ENCODE results near the gene SARDH. TPM values are rescaled to one million over a fixed set of nuclear protein-coding genes. Genes with fewer than 3 reads are reported as not detected.

The SARDH gene
- polyA plus RNA-seq, 2 donors: 0.20 TPM

DNA sequence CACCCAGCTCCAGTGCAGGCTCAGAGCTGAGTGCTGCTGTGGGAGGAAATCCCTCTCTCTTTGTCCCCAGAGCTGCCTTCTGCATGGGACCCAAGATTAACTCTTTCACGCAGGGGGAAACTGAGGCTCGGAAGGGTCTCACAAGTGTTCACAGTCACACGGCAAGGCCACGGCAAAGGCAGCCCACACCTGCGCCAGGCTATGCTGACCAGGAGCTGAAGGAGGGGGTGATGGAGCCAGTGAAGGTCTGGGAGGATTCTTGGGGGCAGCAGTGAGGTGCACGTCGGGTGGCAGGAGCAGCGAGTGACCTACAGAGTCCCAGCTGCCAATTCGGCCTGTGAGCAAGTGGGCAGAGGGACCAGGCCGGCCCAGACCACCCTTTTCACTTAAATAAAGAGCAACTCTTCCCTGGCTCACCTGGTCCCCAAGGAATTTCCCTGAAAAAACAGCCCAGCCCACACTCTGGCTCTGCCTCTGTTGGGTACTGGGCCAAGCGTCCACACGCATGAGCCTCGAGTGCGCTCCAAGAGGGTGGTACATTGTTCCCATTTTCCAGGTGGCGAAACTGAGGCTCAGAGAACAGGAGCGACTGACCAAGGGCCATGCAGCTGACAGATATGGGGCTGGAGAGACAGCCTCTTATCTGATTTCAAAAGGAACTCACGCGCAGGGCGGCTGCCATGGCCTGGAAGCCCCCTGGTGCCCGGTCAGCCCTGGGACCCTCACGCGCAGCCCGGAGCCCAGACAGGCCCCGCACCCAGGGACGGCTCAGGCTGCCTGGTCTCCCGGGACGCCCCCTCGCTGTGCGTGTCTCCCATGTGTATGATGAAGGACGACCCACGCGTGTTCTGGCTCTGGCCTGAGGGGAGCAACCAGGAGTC, 28.2 kb downstream of the SARDH start:
- no peaks in the 10 kb centered on the region for H3K9me3 ChIP-seq (ENCODE audit: control insufficient read depth in 2 of 2, insufficient read depth in 1 of 2, low read depth in 1 of 2, low read length in 1 of 2)
- WGBS, 2 donors: 90 to 91% methylated on average over 32 of the region's 32 CpGs
- no peak overlapping the region for H3K4me3 ChIP-seq (ENCODE audit: low read depth in 1 of 2, low read length in 2 of 2)
- no peaks in the 10 kb centered on the region for H3K27me3 ChIP-seq (ENCODE audit: control insufficient read depth in 1 of 2, insufficient read depth in 2 of 2, low read length in 2 of 2)
- no peaks in the 10 kb centered on the region for H3K4me1 ChIP-seq (ENCODE audit: control insufficient read depth in 2 of 2, insufficient read depth in 2 of 2, low read length in 1 of 2)
- no peaks in the 10 kb centered on the region for H3K36me3 ChIP-seq (ENCODE audit: control insufficient read depth in 2 of 2, insufficient read depth in 2 of 2, low read length in 1 of 2)
- no peak overlapping the region for H3K27ac ChIP-seq (ENCODE audit: low read depth in 2 of 2, low read length in 1 of 2)

DNA sequence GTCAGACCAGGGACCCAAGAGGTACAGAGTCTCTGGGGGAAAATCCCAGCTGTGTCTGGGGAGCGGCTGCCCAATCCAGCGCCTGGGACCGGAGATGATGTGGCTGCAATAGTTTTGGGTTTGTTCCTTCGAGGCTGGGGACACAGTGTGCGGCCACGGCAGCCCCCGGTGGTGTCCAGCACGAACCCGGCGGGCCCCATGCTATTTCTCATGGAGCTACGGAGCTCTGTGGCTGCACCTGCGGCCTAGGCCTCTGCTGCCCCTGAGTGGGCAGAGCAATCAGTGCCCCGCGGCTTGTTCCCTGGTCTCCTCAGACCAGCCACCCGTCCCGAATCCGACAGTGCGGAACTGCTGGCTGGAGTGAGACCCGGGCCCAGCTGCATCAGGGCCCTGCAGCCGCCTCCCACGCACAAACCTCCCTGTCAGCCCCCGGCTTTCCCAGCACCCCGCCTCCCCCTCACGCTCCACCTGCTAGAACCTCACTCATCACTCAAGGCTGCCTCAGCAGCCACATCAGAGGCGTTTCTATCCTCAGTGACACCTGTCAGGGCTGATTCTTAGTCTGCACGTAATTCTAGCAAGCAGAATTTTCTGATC, 29.0 kb downstream of the SARDH start:
- WGBS, 2 donors: 67 to 72% methylated on average over 26 of the region's 26 CpGs
- H3K36me3 ChIP-seq (ENCODE audit: control insufficient read depth in 2 of 2, insufficient read depth in 2 of 2, low read length in 1 of 2): no peaks in the 10 kb centered on the region
- H3K4me3 ChIP-seq (ENCODE audit: low read depth in 1 of 2, low read length in 2 of 2): no peak overlapping the region
- H3K27me3 ChIP-seq (ENCODE audit: control insufficient read depth in 1 of 2, insufficient read depth in 2 of 2, low read length in 2 of 2): no peaks in the 10 kb centered on the region
- no peaks in the 10 kb centered on the region for H3K4me1 ChIP-seq (ENCODE audit: control insufficient read depth in 2 of 2, insufficient read depth in 2 of 2, low read length in 1 of 2)
- H3K27ac ChIP-seq (ENCODE audit: low read depth in 2 of 2, low read length in 1 of 2): no peak overlapping the region
- no peaks in the 10 kb centered on the region for H3K9me3 ChIP-seq (ENCODE audit: control insufficient read depth in 2 of 2, insufficient read depth in 1 of 2, low read depth in 1 of 2, low read length in 1 of 2)

DNA sequence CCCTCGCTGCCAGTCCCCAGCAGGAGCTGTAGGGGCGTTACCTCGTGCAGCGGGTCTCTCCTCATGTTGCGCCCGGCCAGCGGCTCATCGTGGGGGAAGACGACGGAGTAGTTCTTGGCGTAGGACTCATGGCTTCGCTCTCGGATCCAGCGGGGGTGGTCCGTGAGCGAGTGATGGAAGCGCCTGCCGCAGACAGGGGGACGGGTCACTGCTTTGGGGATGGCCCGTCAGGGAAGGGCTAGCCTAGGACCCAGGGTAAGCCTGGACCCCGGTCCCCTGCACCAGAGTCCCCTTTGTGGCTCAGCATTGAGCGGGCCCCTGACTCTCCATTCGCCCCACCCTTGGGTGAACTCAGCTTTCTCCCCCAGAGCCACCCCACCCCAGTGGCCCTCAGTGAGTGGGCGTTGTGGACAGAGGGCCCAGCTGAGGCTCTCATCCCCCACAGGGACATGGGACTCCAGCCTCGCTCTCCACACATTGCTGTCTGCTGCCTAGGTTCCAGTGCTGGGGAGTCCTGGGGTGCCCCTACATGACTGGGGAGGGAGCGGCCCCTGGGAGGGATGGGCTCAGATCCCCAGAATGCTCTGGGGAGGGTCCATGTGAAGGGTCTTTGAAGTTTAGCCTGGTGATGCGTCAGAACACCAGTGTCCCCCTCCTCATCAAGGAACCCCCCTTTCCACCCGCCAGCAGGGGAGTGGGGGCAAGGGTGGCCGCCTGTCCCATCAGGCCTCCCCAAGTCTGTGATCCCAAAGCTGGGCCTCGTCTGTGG, 29.7 kb downstream of the SARDH start:
- no peak overlapping the region for H3K27ac ChIP-seq (ENCODE audit: low read depth in 2 of 2, low read length in 1 of 2)
- H3K36me3 ChIP-seq (ENCODE audit: control insufficient read depth in 2 of 2, insufficient read depth in 2 of 2, low read length in 1 of 2): no peaks in the 10 kb centered on the region
- no peaks in the 10 kb centered on the region for H3K9me3 ChIP-seq (ENCODE audit: control insufficient read depth in 2 of 2, insufficient read depth in 1 of 2, low read depth in 1 of 2, low read length in 1 of 2)
- no peaks in the 10 kb centered on the region for H3K4me1 ChIP-seq (ENCODE audit: control insufficient read depth in 2 of 2, insufficient read depth in 2 of 2, low read length in 1 of 2)
- WGBS, 2 donors: 86 to 87% methylated on average over 30 of the region's 30 CpGs
- no peaks in the 10 kb centered on the region for H3K27me3 ChIP-seq (ENCODE audit: control insufficient read depth in 1 of 2, insufficient read depth in 2 of 2, low read length in 2 of 2)
- H3K4me3 ChIP-seq (ENCODE audit: low read depth in 1 of 2, low read length in 2 of 2): no peak overlapping the region

DNA sequence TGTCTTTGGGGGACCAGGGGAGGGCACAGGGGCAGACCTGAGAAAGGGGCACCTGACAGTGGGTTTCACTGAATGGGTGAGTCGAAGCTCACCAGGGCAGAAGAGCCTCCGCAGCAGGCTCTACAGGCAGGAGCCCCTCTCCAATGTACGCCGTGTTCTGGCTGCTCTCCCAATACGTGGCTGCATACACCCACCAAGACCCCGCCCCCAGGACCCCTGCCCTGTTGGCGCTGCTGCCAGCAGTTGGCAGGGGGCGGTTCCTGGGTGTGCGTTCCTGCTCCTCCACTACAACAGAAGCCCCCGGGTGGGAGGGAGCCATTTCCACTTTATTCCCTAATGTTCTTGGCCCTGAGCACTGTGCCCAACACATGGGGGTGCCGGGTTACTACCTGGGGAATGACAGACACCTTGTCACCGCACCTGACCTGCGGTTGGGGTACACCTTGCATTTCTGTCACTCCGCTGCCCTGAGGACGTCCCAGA, 30.3 kb downstream of the SARDH start:
- Histone ChIP-seq H3K4me1 (ENCODE audit: control insufficient read depth in 2 of 2, insufficient read depth in 2 of 2, low read length in 1 of 2) (peaks cover 0 to 4% of the 10 kb centered on the region in 2 donors), H3K27me3 (ENCODE audit: control insufficient read depth in 1 of 2, insufficient read depth in 2 of 2, low read length in 2 of 2) (peaks cover 0 to 3% of the 10 kb centered on the region in 2 donors), H3K27ac (ENCODE audit: low read depth in 2 of 2, low read length in 1 of 2) (no peak overlapping the region), H3K36me3 (ENCODE audit: control insufficient read depth in 2 of 2, insufficient read depth in 2 of 2, low read length in 1 of 2) (no peaks in the 10 kb centered on the region), H3K4me3 (ENCODE audit: low read depth in 1 of 2, low read length in 2 of 2) (no peak overlapping the region), H3K9me3 (ENCODE audit: control insufficient read depth in 2 of 2, insufficient read depth in 1 of 2, low read depth in 1 of 2, low read length in 1 of 2) (no peaks in the 10 kb centered on the region)
- WGBS, 2 donors: 80 to 88% methylated on average over 15 of the region's 15 CpGs

DNA sequence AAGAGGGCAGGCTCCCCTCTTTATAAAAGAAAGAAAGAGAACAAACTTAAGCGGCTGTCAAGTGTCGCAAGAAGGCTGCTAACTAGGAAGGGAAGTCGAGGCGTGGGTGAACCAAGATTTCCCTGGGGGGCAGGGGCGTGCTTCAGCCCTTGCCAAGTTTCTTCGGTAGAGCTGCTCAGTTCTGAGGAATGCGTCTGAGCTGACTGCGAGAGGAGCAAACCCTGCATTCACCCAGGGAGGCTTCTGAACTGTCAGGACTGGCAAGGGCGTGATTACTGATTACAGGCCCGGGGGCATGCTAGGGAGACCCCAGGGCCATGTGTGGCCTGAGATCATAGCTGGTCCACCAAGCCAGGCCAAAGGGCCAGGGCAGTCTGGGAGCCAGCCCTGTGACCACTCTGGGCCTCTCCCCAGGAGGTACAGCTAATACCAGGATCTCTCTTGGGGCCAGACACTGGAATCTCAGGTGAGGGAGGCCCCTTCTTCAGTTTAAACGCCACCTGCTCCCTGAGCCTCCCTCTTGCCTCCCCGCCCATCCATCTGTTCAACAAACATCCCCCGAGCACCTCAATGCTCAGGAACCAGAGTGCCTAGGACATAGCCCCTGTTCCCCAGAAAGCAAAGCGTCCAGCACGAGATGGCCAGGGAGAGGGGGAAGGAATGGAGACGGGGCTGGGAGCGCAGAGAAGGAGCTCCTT, 30.9 kb downstream of the SARDH start:
- peaks cover 0 to 4% of the 10 kb centered on the region in 2 donors for H3K4me1 ChIP-seq (ENCODE audit: control insufficient read depth in 2 of 2, insufficient read depth in 2 of 2, low read length in 1 of 2)
- H3K9me3 ChIP-seq (ENCODE audit: control insufficient read depth in 2 of 2, insufficient read depth in 1 of 2, low read depth in 1 of 2, low read length in 1 of 2): no peaks in the 10 kb centered on the region
- no peak overlapping the region for H3K27ac ChIP-seq (ENCODE audit: low read depth in 2 of 2, low read length in 1 of 2)
- WGBS, 2 donors: 59 to 69% methylated on average over 17 of the region's 17 CpGs
- no peak overlapping the region for H3K4me3 ChIP-seq (ENCODE audit: low read depth in 1 of 2, low read length in 2 of 2)
- no peaks in the 10 kb centered on the region for H3K36me3 ChIP-seq (ENCODE audit: control insufficient read depth in 2 of 2, insufficient read depth in 2 of 2, low read length in 1 of 2)
- H3K27me3 ChIP-seq (ENCODE audit: control insufficient read depth in 1 of 2, insufficient read depth in 2 of 2, low read length in 2 of 2): peaks cover 0 to 4% of the 10 kb centered on the region in 2 donors

- WGBS, 2 donors: 56 to 58% methylated on average over 12 of the region's 12 CpGs
- H3K27me3 ChIP-seq (ENCODE audit: control insufficient read depth in 1 of 2, insufficient read depth in 2 of 2, low read length in 2 of 2): peaks cover 0 to 4% of the 10 kb centered on the region in 2 donors
- H3K9me3 ChIP-seq (ENCODE audit: control insufficient read depth in 2 of 2, insufficient read depth in 1 of 2, low read depth in 1 of 2, low read length in 1 of 2): no peaks in the 10 kb centered on the region
- H3K4me3 ChIP-seq (ENCODE audit: low read depth in 1 of 2, low read length in 2 of 2): no peak overlapping the region
- no peak overlapping the region for H3K27ac ChIP-seq (ENCODE audit: low read depth in 2 of 2, low read length in 1 of 2)
- peaks cover 0 to 7% of the 10 kb centered on the region in 2 donors for H3K4me1 ChIP-seq (ENCODE audit: control insufficient read depth in 2 of 2, insufficient read depth in 2 of 2, low read length in 1 of 2)
- H3K36me3 ChIP-seq (ENCODE audit: control insufficient read depth in 2 of 2, insufficient read depth in 2 of 2, low read length in 1 of 2): no peaks in the 10 kb centered on the region
These were observed 31.7 kb downstream of the SARDH start for GRCh38 chr9:133706307-133707050.

- peaks cover 0 to 7% of the 10 kb centered on the region in 2 donors for H3K4me1 ChIP-seq (ENCODE audit: control insufficient read depth in 2 of 2, insufficient read depth in 2 of 2, low read length in 1 of 2)
- no peaks in the 10 kb centered on the region for H3K36me3 ChIP-seq (ENCODE audit: control insufficient read depth in 2 of 2, insufficient read depth in 2 of 2, low read length in 1 of 2)
- no peaks in the 10 kb centered on the region for H3K9me3 ChIP-seq (ENCODE audit: control insufficient read depth in 2 of 2, insufficient read depth in 1 of 2, low read depth in 1 of 2, low read length in 1 of 2)
- H3K27me3 ChIP-seq (ENCODE audit: control insufficient read depth in 1 of 2, insufficient read depth in 2 of 2, low read length in 2 of 2): peaks cover 0 to 4% of the 10 kb centered on the region in 2 donors
- 84 to 85% methylated on average over 10 of the region's 10 CpGs for WGBS, 2 donors
- no peak overlapping the region for H3K27ac ChIP-seq (ENCODE audit: low read depth in 2 of 2, low read length in 1 of 2)
- H3K4me3 ChIP-seq (ENCODE audit: low read depth in 1 of 2, low read length in 2 of 2): no peak overlapping the region
These were observed 32.6 kb downstream of the SARDH start for GRCh38 chr9:133705576-133705975.

DNA sequence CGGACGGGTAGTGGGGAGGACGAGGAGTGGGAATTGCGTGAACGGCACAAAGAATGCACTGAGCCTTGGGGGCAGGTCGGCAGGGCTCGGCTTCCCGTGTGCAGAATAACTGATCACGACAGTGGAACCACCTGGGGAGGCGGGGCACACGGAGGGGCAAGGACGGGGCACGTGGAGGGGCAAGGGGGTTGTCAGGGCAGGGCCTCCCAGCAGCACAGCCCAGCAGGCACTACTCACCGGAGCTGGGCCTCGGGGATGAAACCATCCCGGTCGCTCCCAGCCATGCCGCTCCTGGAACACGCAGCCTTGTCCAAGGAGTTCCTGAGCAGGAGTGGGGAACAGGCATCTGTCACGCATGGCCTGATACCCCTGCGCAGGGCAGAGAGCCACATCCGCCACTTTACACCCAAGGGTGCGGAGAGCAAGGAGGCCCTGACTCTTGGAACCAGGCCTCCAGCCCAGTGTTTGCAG, 33.4 kb downstream of the SARDH start:
- Histone ChIP-seq H3K4me3 (ENCODE audit: low read depth in 1 of 2, low read length in 2 of 2) (no peak overlapping the region), H3K27ac (ENCODE audit: low read depth in 2 of 2, low read length in 1 of 2) (no peak overlapping the region), H3K4me1 (ENCODE audit: control insufficient read depth in 2 of 2, insufficient read depth in 2 of 2, low read length in 1 of 2) (peaks cover 0 to 7% of the 10 kb centered on the region in 2 donors), H3K36me3 (ENCODE audit: control insufficient read depth in 2 of 2, insufficient read depth in 2 of 2, low read length in 1 of 2) (no peaks in the 10 kb centered on the region), H3K27me3 (ENCODE audit: control insufficient read depth in 1 of 2, insufficient read depth in 2 of 2, low read length in 2 of 2) (peaks cover 0 to 4% of the 10 kb centered on the region in 2 donors), H3K9me3 (ENCODE audit: control insufficient read depth in 2 of 2, insufficient read depth in 1 of 2, low read depth in 1 of 2, low read length in 1 of 2) (no peaks in the 10 kb centered on the region)
- 83 to 86% methylated on average over 23 of the region's 23 CpGs for WGBS, 2 donors
